A673 (cell line): ENCODE results near the gene ZGLP1.

ENCODE experiments used
- EZH2 ChIP-seq: fragments of 200-600 bp; sonication (generic); IDR thresholded peaks from 2 replicates; pipeline ENCODE4 v1.6.1; 2017; ENCODE audit warnings: borderline replicate concordance, low read depth, mild to moderate bottlenecking, mixed read lengths, antibody characterized with exemption, low read length; ENCODE audit not compliant: poor library complexity, severe bottlenecking
- TF ChIP-seq, protein P1 (sequence below): fragments of 300-800, 200-600 bp; sonication (generic); conservative IDR thresholded peaks from 2 replicates; pipeline ENCODE4 v1.5.1; 2017; ENCODE audit warnings: low read depth, mild to moderate bottlenecking, antibody characterized with exemption, low read length, moderate library complexity, mixed read lengths

DNA sequence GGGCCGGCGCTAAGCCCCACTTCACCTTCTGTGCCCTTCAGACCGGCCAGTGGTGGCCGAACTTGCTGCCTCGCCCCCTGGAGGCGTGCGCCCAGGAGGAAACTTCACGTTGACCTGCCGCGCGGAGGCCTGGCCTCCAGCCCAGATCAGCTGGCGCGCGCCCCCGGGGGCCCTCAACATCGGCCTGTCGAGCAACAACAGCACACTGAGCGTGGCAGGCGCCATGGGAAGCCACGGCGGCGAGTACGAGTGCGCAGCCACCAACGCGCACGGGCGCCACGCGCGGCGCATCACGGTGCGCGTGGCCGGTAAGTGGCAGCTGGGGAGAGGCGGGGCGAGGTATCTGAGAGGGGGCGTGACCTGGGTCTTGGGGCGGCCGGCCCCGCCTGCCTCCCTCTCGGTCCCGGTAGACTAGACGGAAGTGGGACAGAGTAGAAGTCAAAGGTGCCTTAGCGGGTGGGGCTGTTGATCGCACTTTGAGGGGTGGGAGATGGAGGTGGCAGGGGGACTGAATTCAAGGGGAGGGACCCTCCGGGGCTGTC is 14.2 kb downstream of the ZGLP1 start:
- TF ChIP-seq, protein P1, sequence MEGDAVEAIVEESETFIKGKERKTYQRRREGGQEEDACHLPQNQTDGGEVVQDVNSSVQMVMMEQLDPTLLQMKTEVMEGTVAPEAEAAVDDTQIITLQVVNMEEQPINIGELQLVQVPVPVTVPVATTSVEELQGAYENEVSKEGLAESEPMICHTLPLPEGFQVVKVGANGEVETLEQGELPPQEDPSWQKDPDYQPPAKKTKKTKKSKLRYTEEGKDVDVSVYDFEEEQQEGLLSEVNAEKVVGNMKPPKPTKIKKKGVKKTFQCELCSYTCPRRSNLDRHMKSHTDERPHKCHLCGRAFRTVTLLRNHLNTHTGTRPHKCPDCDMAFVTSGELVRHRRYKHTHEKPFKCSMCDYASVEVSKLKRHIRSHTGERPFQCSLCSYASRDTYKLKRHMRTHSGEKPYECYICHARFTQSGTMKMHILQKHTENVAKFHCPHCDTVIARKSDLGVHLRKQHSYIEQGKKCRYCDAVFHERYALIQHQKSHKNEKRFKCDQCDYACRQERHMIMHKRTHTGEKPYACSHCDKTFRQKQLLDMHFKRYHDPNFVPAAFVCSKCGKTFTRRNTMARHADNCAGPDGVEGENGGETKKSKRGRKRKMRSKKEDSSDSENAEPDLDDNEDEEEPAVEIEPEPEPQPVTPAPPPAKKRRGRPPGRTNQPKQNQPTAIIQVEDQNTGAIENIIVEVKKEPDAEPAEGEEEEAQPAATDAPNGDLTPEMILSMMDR: no peak
- no peak for TF ChIP-seq EZH2
